Purkinje cell (primary cell): Measurements from ENCODE around the gene PCF11. TPM values are rescaled to one million over a fixed set of nuclear protein-coding genes. Genes with fewer than 3 reads are reported as not detected.

Source experiments
- polyA plus RNA-seq: library from polyadenylated mRNA; unstranded; fragments of >200 nt; fragmentation: Nextera tagmentation; gene quantifications from 2 replicates; pipeline ENCODE4 v1.2.1, GENCODE V29; 2014

PCF11 gene
- polyA plus RNA-seq: 10.3 and 14.4 TPM in 2 replicates

DNA sequence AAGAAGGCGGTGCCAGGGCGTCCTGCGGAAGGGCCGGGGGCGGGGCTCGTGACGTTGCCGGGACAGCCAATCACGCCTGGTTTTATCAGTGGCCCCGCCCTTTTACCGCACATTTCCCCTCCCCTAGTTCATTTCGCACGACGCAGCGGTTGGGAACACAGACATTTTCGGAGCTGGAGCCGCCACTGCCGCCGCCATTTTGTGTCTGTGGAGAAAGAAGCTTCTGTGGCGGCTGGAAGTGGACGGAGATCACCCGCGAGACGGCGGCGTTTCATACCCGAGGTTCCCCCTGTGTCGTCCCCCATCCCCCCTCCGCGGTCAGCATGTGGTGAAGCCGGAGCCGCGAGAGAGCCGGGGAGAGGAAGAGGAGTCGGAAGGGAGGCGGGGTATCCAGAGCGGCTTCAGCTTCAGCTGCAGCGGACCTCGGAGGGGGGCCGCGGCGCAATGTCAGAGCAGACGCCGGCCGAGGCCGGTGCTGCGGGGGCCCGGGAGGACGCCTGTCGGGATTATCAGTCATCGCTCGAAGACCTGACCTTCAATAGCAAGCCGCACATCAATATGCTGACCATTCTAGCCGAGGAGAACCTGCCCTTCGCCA lies at the start of gene PCF11:
TSS of gene PCF11 (plus strand) at position 136 of the 598 bp plus-strand sequence. CDS start at position 445, 309 bp downstream.

GRCh38 chr11:83193315-83194280 lies 36.7 kb downstream of the PCF11 start, which contains the start of gene ANKRD42:
TSS of gene ANKRD42 (plus strand) at chr11:83193712. CDS start at chr11:83194671, 959 bp downstream.

Other genes with a start within 250 kb of the PCF11 start
- 10.0 and 12.8 TPM in 2 replicates for gene RAB30, start 85.2 kb upstream of the PCF11 start, polyA plus RNA-seq
- 26.9 and 27.7 TPM in 2 replicates for gene ANKRD42, start 36.6 kb downstream of the PCF11 start, polyA plus RNA-seq
- 112 and 145 TPM in 2 replicates for gene CCDC90B, start 129.2 kb downstream of the PCF11 start, polyA plus RNA-seq